ENCODE results near the gene SKAP2. TPM values are rescaled to one million over a fixed set of nuclear protein-coding genes. Genes with fewer than 3 reads are reported as not detected.

Gene SKAP2
- total and polyA plus RNA-seq, 2 of the 13 experiments (the other 11 are each of a cell fraction or from before 2014, with no cell fraction given) = 3.6 to 12.9 TPM

GRCh38 chr7:26854876-26855855, 9.2 kb downstream of the SKAP2 start:
- H3K79me2 ChIP-seq (ENCODE audit: insufficient read depth, low read length) = no peaks in the 10 kb centered on the region
- no peak overlapping the region for H3K4me2 ChIP-seq (ENCODE audit: low read depth, low read length)
- H3K4me1 ChIP-seq (ENCODE audit: insufficient read depth, low read length) = peaks cover 18% of the 10 kb centered on the region
- no peaks in the 10 kb centered on the region for H3K27me3 ChIP-seq (ENCODE audit: control insufficient read depth in 1 of 2, insufficient read depth in 2 of 2, low read length in 2 of 2)
- ATAC-seq (no peak), DNase-seq (ENCODE audit: low spot score) (no peak), FAIRE-seq (no peak)
- H3K36me3 ChIP-seq (replicated peaks in 1 of 2; ENCODE audit: control insufficient read depth in 1 of 2, insufficient read depth in 2 of 2, low read length in 2 of 2) = no peaks in the 10 kb centered on the region; a peak in 1 of 5 replicates
- in situ Hi-C loops (cut with HindIII; ENCODE audit: extremely low pct_ligation_motif_present, low pct_unique_long_range_greater_than_20kb) = no loop called here
- ChIA-PET CTCF (ENCODE audit: low intra/inter-chr PET ratio, low total read pairs) (interaction anchor here (1.5 kb wide), 1 partner anchor 306 kb away, joined by 8 read pairs; no protein-coding TSS in a partner anchor), POLR2A (interaction anchor here (1.3 kb wide), 1 partner anchor 276 kb away, joined by 3 read pairs; the partner anchor contains the start of gene HOXA4)
- no peak overlapping the region for H3K9ac ChIP-seq (ENCODE audit: insufficient read depth, low read depth, low read length)
- 100% methylated on average over 1 of the region's 1 CpG for WGBS (ENCODE audit: low lambda C conversion rate)
- no peak overlapping the region for H2AFZ ChIP-seq (ENCODE audit: low read length)
- H3K27ac ChIP-seq (ENCODE audit: extremely low read length, insufficient read depth, low read length) = no peak overlapping the region
- H4K20me1 ChIP-seq (ENCODE audit: insufficient read depth, low read length) = no peaks in the 10 kb centered on the region
- H3K4me3 ChIP-seq (replicated peaks in 1 of 3; ENCODE audit: insufficient read depth in 1 of 3, low read depth in 2 of 3, low read length in 3 of 3) = no peak overlapping the region
- no peaks in the 10 kb centered on the region for H3K9me3 ChIP-seq (ENCODE audit: low read length)
- intact Hi-C loops (cut with micrococcal nuclease; ENCODE audit: unreplicated experiment) = no loop called here
- TF ChIP-seq NBN (conservative IDR thresholded peaks at IDR 0.05) (no peak), ZBTB20 (CRISPR knock-in tag; IDR thresholded peaks at IDR 0.05; ENCODE audit: borderline replicate concordance, low read depth) (no peak), HNF1A (IDR thresholded peaks at IDR 0.05; ENCODE audit: low read depth) (no peak), HNF1A (CRISPR knock-in tag; IDR thresholded peaks at IDR 0.05; ENCODE audit: borderline replicate concordance) (no peak), ATF4 (CRISPR knock-in tag; IDR thresholded peaks at IDR 0.05) (no peak), ZNF761 (CRISPR knock-in tag; conservative IDR thresholded peaks at IDR 0.05) (no peak), MAFK (conservative IDR thresholded peaks at IDR 0.05 in 1 of 2, IDR thresholded peaks at IDR 0.05 in 1 of 2; ENCODE audit: low read length in 2 of 2) (peak in 1 of 2 experiments; percentile 62; a peak in 2 of 4 replicates), NR0B2 (CRISPR knock-in tag; IDR thresholded peaks at IDR 0.05) (no peak), NFE2L2 (IDR thresholded peaks at IDR 0.05; ENCODE audit: low read length) (no peak), ONECUT2 (CRISPR knock-in tag; IDR thresholded peaks at IDR 0.05) (no peak), MAFF (IDR thresholded peaks at IDR 0.05; ENCODE audit: low read depth, low read length) (peak; percentile 30; the same call in 1 of the 2 replicates)
- no TSS peak for BruUV-seq (replicated peaks)
